Brain pericyte (primary cell): ENCODE data around the gene ZFYVE26.
"Not testable (repeated sequence)": the region's sequence is repeated elsewhere in the genome, so short reads cannot be mapped to it uniquely, and the experiment has no call there.

ENCODE experiments used
- DNase-seq: peaks from one replicate; pipeline ENCODE4 v3.0.0-alpha.2; 2012; ENCODE audit warnings: low read depth, low spot score

The ZFYVE26 gene

GRCh38 chr14:67757175-67757574 is 59.2 kb downstream of the ZFYVE26 start:
- DNase-seq = no peak

- no peak for DNase-seq
Observed at GRCh38 chr14:67756496-67756895, 59.9 kb downstream of the ZFYVE26 start.

- no peak for DNase-seq
Observed at GRCh38 chr14:67749341-67750084, 66.9 kb downstream of the ZFYVE26 start.

- DNase-seq = no peak
Observed at GRCh38 chr14:67748312-67748711, 68.1 kb downstream of the ZFYVE26 start.

- no peak for DNase-seq
Observed at GRCh38 chr14:67746927-67747326, 69.5 kb downstream of the ZFYVE26 start.

- DNase-seq = no peak
Observed at GRCh38 chr14:67744046-67744445, 72.3 kb downstream of the ZFYVE26 start.

DNA sequence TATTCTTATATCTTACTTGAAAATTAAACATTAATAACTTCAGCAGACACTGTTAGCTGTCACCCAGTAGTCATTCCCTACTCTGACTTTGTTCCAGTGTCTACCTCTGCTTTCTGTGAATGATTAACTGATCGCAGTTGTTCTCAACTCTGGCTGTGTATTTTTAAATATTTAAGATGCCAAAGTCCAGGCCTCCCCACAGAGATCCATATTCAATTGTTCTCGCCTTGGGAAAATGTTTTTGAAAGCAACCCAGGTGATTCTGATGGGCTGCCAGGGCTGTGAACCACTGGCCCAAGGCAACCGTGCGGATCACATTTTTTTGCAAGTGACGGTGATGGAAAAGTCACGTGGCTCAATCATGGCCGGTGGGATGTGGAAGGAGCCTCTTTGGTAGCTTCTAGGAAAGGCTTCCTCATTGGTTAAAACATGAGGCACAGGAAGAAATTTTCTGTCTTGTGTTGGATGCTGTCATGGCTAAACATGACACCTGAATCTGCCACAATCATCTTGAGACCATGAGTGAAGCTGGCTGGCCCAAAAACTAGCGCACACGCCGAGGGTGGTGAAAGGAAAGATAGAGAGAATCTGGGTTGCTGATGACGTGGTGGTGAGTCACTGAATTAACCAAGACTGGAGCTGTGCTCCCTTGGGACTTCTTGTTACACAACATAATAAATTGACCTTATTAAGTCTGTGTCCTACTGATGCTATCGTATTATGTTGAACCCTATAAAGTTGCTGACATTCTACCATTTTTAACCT is 77.5 kb downstream of the ZFYVE26 start:
- peak; percentile 73 for DNase-seq

GRCh38 chr14:67736771-67737170 is 79.6 kb downstream of the ZFYVE26 start:
- no peak for DNase-seq

- no peak for DNase-seq
Observed at GRCh38 chr14:67735336-67736147, 80.8 kb downstream of the ZFYVE26 start.

DNA sequence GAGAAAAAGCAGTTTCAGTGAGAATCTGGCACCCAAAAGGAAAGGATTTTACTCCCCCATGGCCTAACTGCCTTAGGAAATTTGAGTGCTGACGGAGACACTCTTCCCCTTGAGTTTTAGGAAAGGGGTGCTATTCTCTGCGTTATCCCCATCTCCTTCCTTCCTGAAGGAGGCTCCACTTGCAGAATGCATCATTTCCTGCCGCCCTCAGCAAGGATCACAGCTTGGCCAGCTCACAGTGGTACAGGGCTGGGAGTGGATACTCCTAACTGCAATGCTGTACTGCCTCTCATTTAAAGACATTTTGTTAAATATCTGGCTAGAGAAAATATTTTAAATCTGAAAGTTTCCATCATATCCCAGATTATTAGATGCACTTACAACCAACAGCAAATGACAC is 81.7 kb downstream of the ZFYVE26 start:
- DNase-seq = no peak

GRCh38 chr14:67733616-67734015 is 82.8 kb downstream of the ZFYVE26 start:
- DNase-seq = no peak

DNA sequence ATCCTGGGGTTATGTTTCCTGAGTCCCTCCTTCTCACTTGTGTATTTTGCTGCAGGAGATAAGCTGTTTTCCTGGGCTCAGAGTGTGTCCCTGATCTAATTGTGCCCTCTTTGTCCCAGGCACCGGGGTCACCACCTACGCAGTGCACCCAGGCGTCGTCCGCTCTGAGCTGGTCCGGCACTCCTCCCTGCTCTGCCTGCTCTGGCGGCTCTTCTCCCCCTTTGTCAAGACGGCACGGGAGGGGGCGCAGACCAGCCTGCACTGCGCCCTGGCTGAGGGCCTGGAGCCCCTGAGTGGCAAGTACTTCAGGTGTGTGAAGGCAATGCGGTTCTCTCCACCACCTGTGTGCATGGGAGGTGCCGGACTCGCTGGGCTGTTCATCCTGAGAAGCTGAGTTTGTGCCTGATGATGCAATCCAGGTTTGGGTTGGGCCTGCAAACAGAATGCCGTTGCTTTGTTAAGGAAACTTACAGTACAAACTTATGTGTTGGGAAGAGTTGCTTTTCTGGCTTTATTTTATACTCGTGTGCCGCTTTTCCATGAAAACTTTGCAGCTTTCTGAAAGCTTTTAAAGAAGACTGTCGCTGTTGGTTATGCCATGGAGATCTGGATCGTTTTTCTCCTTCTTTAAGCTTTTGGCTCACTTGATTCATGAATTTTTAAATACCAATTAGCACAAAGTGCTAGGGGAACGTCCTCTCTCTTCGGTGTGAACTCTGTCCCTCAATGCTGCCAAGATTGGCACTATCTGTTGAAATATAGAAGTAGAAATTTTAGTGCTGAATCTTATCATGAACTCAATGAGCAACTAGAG is 87.1 kb downstream of the ZFYVE26 start:
- DNase-seq = no peak

DNA sequence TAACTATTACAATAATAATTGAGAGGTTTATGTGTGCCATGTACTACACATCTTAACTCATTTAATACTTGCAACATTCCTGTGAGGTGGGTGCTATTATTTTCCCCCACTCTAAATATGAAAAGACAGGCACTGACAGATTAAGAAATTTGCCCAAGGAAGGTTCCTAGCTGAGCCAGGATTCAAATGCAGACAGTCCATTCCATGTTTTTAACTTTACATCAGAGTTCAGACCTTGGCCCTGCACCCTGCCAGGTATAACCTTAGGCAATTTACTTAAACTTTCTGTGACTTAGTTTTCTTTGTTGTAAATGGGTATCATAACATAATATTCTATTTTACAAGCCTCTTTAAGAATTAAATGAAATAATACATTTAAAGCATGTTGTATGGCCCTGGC is 88.1 kb downstream of the ZFYVE26 start:
- DNase-seq = no peak

DNA sequence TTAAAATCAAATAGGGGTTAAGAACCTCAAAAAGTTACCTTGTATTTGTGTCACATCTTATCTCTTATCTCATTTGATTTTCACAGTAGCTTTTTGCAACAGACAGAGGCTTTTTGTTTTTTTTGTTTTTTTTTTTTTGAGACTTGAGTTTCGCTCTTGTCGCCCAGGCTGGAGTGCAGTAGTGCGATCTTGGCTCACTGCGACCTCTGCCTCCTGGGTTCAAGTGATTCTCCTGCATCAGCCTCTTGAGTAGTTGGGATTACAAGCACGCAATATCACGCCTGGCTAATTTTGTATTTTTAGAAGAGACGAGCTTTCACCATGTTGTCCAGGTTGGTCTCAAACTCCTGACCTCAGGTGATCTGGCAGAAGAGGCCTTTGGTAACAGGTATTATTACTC is 89.0 kb downstream of the ZFYVE26 start:
- no peak for DNase-seq

DNA sequence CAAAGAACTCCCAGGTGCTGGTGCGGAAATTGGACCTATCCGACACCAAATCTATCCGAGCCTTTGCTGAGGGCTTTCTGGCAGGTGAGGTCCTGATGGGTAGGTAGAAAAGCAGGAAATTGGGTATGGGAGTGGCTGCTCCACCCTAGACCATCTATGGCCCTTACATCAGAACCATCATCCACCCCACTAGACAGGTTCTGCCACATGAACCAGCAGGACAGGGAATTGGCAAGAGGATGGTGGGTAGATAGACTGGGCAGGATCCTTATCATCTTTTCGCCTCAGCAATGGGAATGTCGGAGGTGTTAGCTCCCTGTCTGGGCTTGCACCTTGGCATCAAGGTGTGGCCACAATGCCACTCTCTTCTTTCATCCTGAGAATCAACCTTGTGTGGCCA is 91.2 kb downstream of the ZFYVE26 start:
- DNase-seq = no peak

DNA sequence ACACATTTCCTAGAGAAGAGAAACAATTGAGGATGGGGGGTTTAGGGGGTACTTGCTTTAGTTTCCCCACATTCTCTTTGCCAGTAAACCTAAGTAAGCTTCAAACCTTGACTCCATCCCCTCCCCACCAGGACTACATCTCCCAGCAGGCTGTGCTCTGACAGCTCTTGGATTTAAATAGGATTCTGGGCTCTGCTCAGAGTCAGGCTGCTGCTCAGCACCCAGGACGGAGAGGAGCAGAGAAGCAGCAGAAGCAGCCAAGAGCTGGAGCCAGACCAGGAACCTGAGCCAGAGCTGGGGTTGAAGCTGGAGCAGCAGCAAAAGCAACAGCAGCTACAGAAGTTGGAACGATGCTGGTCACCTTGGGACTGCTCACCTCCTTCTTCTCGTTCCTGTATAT is 94.1 kb downstream of the ZFYVE26 start:
- no peak for DNase-seq

- no peak for DNase-seq
Observed at GRCh38 chr14:67721875-67722274, 94.5 kb downstream of the ZFYVE26 start.

DNA sequence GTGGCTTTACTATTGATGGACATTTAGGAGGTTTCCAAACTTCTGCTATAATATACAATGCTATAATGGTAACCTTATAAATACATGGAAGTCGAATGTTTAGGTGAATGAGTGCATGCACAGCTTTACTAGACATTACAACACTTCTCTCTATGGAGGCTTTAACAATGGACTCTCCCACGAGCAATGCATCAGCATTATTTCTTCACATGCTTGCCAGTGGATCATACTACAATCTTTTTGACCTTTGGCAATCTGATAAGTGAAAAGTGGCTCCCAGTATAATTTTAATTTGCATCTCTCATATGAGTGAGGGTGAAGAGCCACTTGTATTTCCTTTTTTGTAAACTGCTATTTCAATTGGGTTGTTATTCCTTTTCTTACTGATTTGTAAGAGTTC is 96.5 kb downstream of the ZFYVE26 start:
- no peak for DNase-seq

GRCh38 chr14:67719385-67719784 is 97.0 kb downstream of the ZFYVE26 start:
- DNase-seq = not testable (repeated sequence)

- no peak for DNase-seq
Observed at GRCh38 chr14:67718265-67718664, 98.1 kb downstream of the ZFYVE26 start.

DNA sequence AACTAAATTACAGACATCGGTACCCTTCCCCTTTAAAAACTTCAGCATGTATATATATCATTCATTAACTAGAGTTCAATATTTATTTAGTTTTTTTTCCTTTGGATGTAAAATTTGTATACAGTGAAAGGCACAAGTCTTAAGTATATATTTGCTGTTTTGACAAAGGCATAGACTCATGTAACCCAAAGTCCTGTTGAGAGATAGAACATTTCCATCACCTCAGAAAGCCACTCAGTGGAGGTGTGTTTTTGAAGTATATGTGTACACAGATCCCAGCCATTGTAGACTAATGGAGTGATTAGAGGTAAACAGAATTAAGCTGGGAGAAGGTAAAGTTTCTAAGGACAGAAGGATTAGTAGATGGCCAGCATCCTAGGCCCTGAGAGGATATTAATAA is 99.3 kb downstream of the ZFYVE26 start:
- DNase-seq = no peak
